HL-60 (cell line): Measurements from ENCODE around the gene RAP1GAP2.

ENCODE experiments used
- GABPA ChIP-seq: IDR thresholded peaks from 2 replicates; pipeline ENCODE4 v1.6.1; 2012; ENCODE audit warnings: low read depth
- POLR2AphosphoS5 ChIP-seq: IDR thresholded peaks from 2 replicates; pipeline ENCODE4 v1.6.1; 2012; ENCODE audit warnings: low read depth

- TF ChIP-seq GABPA = no peak
- TF ChIP-seq POLR2AphosphoS5 = no peak
Observed at GRCh38 chr17:2780931-2781454, 15.2 kb upstream of the RAP1GAP2 start.
